BE2C (cell line): ENCODE results near the gene SLC43A3.
A peak's percentile ranks its signal among the peaks of the same experiment; 100 is the strongest.

ENCODE experiments used
- DNase-seq: peaks from one replicate; pipeline ENCODE4 v3.0.0-alpha.2; 2020
- H3K27me3 ChIP-seq: fragments of 250-450 bp; sonication (Bioruptor Pico); 2 replicates; pipeline ENCODE4 v1.5.1; 2020; ENCODE audit warnings: mild to moderate bottlenecking
- H3K36me3 ChIP-seq: fragments of 250-450 bp; sonication (Bioruptor Pico); 2 replicates; pipeline ENCODE4 v1.5.1; 2020; ENCODE audit warnings: mild to moderate bottlenecking
- H3K4me1 ChIP-seq: fragments of 250-450 bp; sonication (Bioruptor Pico); 2 replicates; pipeline ENCODE4 v1.5.1; 2020
- H3K4me3 ChIP-seq: 2 replicates; pipeline ENCODE4 v1.5.1; 2011; ENCODE audit warnings: low read depth, low read length
- H3K9me3 ChIP-seq: fragments of 250-450 bp; sonication (Bioruptor Pico); 2 replicates; pipeline ENCODE4 v1.5.1; 2020
- CTCF ChIP-seq: IDR thresholded peaks from 2 replicates; pipeline ENCODE4 v1.5.1; 2012; ENCODE audit warnings: mild to moderate bottlenecking, low read depth, low read length

SLC43A3 gene

GRCh38 chr11:57426439-57426928, 437 bp downstream of the SLC43A3 start:
- TF ChIP-seq CTCF = no peak
- Histone ChIP-seq H3K4me3 (0 out of 2 replicates have a peak overlapping the region, but pooled peaks have one; percentile 8), H3K27me3 (no peaks in the 10 kb centered on the region), H3K9me3 (no peaks in the 10 kb centered on the region), H3K4me1 (no peaks in the 10 kb centered on the region), H3K36me3 (no peaks in the 10 kb centered on the region)
- no peak for DNase-seq

GRCh38 chr11:57425565-57426438, 1.1 kb downstream of the SLC43A3 start:
- no peak for TF ChIP-seq CTCF
- H3K36me3 ChIP-seq = no peaks in the 10 kb centered on the region
- H3K4me3 ChIP-seq = no peak overlapping the region
- no peaks in the 10 kb centered on the region for H3K27me3 ChIP-seq
- DNase-seq = no peak
- H3K9me3 ChIP-seq = no peaks in the 10 kb centered on the region
- H3K4me1 ChIP-seq = no peaks in the 10 kb centered on the region

- no peaks in the 10 kb centered on the region for H3K9me3 ChIP-seq
- H3K4me1 ChIP-seq = no peaks in the 10 kb centered on the region
- H3K4me3 ChIP-seq = no peak overlapping the region
- TF ChIP-seq CTCF = no peak
- no peaks in the 10 kb centered on the region for H3K36me3 ChIP-seq
- DNase-seq = peak; percentile 15
- H3K27me3 ChIP-seq = no peaks in the 10 kb centered on the region
Observed at GRCh38 chr11:57424792-57425564, 1.9 kb downstream of the SLC43A3 start.

- no peak for DNase-seq
- Histone ChIP-seq H3K4me1 (no peaks in the 10 kb centered on the region), H3K36me3 (no peaks in the 10 kb centered on the region), H3K4me3 (no peak overlapping the region), H3K9me3 (no peaks in the 10 kb centered on the region), H3K27me3 (no peaks in the 10 kb centered on the region)
- TF ChIP-seq CTCF = no peak
Observed at GRCh38 chr11:57424137-57424791, 2.7 kb downstream of the SLC43A3 start.

- Histone ChIP-seq H3K4me3 (no peak overlapping the region), H3K9me3 (no peaks in the 10 kb centered on the region), H3K4me1 (no peaks in the 10 kb centered on the region), H3K36me3 (no peaks in the 10 kb centered on the region), H3K27me3 (no peaks in the 10 kb centered on the region)
- no peak for DNase-seq
- TF ChIP-seq CTCF = no peak
Observed at GRCh38 chr11:57422669-57423068, 4.3 kb downstream of the SLC43A3 start.
